Measurements from ENCODE around the gene DCUN1D5. TPM values are rescaled to one million over a fixed set of nuclear protein-coding genes. Genes with fewer than 3 reads are reported as not detected.

The DCUN1D5 gene
- total RNA-seq, 2 experiments from 2014 or later, result 59.2 to 78.1 TPM

DNA sequence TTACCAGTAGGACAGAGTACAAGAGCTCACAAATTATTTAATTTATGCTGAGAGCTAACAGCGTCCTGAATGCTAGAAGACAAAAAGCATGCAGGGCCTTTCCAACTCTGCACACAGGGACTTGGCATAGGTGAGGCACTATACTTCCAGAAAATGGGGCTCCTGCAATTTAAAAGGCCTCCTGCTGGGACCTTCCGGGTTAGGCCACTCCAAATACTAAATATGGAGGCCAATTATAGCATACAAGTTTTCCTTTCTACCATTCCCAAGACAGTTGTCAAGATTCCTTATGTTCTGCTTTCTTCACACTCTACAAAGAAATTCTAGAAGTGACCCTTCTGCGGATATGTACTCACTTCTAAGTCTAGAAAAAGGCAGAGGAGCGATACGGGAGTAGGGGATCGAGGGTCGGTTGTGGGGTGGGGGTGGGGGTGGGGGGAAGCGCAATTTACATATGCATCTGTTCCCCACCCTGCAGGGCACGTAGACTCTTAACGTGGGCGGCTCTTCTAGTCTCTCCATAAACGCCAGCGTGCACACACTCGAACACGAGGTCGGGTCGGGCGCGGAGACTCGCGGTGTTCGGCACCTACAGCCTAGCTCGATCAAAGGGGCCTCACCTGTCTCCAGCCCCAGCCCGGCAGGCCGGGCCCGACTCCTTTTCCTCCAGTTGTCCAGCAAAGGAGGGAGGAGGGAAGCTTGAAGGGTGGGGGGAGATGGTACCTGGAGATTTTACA lies 728 bp downstream of the DCUN1D5 start:
- ChIA-PET POLR2A (interaction anchor here (1.5 kb wide), 1 partner anchor 18 kb away, joined by 14 read pairs; the partner anchor contains the start of gene DYNC2H1), CTCF (interaction anchor here (0.5 to 3.4 kb wide), 3 partner anchors 17 to 1171 kb away, joined by 3 to 40 read pairs (median 5); partner anchors contain the start of gene DYNC2H1)
- intact Hi-C loops (cut with DNase I, micrococcal nuclease), result loop anchor here in 1 of 2 experiments (5.0 kb wide), 1 partner anchor 54 kb away; no protein-coding TSS in a partner anchor
- ATAC-seq (peak; percentile 55), DNase-seq (peak; percentile 74)
- peak overlapping the region; percentile 86 for H3K27ac Mint-ChIP-seq
- H3K4me1 Mint-ChIP-seq, result peaks cover 28% of the 10 kb centered on the region
- peaks cover 23% of the 10 kb centered on the region for H3K36me3 Mint-ChIP-seq (ENCODE audit: low read depth)
- peaks cover 6% of the 10 kb centered on the region for H3K27me3 Mint-ChIP-seq
- no peaks in the 10 kb centered on the region for H3K9me3 Mint-ChIP-seq (ENCODE audit: low read depth)
- H3K4me3 Mint-ChIP-seq, result peak overlapping the region; percentile 86

DNA sequence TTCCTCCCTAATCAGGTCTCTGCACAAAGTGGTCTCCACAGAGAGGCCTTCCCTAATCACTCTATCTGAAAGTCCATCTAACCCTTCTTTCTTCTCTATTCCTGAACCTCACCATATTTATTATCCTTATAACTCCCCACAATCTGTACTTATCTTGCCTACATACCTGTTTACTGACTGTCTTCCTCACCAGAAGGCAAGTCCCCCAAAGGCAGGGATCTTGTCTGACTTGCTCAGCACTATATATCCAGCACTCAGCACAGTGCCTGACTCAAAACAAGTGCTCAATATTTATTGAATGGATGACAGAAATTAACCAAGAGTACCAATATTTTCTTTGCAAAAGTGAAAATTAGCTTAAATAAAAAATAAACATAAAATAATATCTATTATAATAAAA lies 5.5 kb downstream of the DCUN1D5 start:
- ATAC-seq (no peak), DNase-seq (no peak)
- H3K4me3 Mint-ChIP-seq, result no peak overlapping the region
- intact Hi-C loops (cut with DNase I, micrococcal nuclease), result no loop called here
- no peak overlapping the region for H3K27ac Mint-ChIP-seq
- H3K4me1 Mint-ChIP-seq, result peaks cover 25% of the 10 kb centered on the region
- H3K36me3 Mint-ChIP-seq (ENCODE audit: low read depth), result peaks cover 40% of the 10 kb centered on the region
- ChIA-PET POLR2A (no interaction called here), CTCF (interaction anchor here (1.8 kb wide), 1 partner anchor 23 kb away, joined by 4 read pairs; the partner anchor contains the start of gene DYNC2H1)
- no peaks in the 10 kb centered on the region for H3K9me3 Mint-ChIP-seq (ENCODE audit: low read depth)
- H3K27me3 Mint-ChIP-seq, result no peaks in the 10 kb centered on the region

DNA sequence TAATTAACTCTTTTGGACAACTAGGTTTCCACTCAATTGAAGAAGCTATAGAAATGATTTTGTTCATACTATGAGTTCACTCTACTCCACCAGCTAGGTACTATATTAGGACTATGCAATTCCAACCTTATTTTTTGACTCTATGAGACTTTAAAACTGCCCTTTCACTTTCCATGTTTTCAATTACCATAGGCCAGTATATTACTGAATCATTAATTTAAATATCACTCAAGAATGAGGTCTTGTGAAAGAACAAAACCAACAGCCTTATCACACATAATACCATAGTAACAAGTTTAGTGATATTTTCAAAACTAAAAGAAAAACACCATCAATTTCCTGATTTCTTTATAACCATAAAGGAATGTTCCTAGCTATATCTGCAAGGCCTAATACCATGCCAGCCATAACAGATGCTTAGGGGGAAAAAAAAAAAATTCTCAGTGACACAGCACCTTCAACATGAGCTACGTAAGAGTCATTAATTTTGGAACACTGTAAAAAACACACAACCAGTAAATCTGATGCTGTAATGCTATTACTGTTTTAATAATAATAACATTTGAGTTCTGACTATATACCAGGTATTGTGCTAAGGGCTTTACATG lies 6.1 kb downstream of the DCUN1D5 start:
- ChIA-PET POLR2A (no interaction called here), CTCF (interaction anchor here (1.8 kb wide), 1 partner anchor 24 kb away, joined by 4 read pairs; the partner anchor contains the start of gene DYNC2H1)
- intact Hi-C loops (cut with DNase I, micrococcal nuclease), result no loop called here
- ATAC-seq (no peak), DNase-seq (no peak)
- no peak overlapping the region for H3K27ac Mint-ChIP-seq
- no peak overlapping the region for H3K4me3 Mint-ChIP-seq
- H3K4me1 Mint-ChIP-seq, result peaks cover 25% of the 10 kb centered on the region
- no peaks in the 10 kb centered on the region for H3K9me3 Mint-ChIP-seq (ENCODE audit: low read depth)
- H3K36me3 Mint-ChIP-seq (ENCODE audit: low read depth), result peaks cover 37% of the 10 kb centered on the region
- H3K27me3 Mint-ChIP-seq, result no peaks in the 10 kb centered on the region

DNA sequence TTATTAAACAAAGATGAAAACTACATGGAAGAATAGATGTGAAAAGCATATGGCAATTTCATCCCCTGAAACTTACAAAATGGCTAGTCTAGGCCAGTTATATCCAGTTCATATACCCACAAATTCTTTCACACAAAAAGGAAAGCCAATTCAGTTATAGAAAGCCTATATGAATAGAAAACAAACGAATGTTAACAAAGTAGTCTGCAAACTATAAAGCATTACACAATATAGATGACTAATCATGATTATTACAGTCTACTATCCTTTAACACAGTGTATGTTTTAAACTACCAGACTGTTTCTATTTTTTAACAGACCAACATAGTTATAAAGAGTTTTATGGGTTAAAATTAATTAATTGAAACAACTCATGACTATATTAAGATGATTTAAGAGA lies 12.1 kb downstream of the DCUN1D5 start:
- CTCF ChIA-PET, result no interaction called here
- POLR2A ChIA-PET, result no interaction called here
- Mint-ChIP-seq H3K4me3 (no peak overlapping the region), H3K27ac (no peak overlapping the region), H3K4me1 (no peaks in the 10 kb centered on the region), H3K36me3 (ENCODE audit: low read depth) (peaks cover 61% of the 10 kb centered on the region), H3K9me3 (ENCODE audit: low read depth) (no peaks in the 10 kb centered on the region), H3K27me3 (no peaks in the 10 kb centered on the region)
- DNase-seq (no peak), ATAC-seq (no peak)
- intact Hi-C loops (cut with DNase I, micrococcal nuclease), result no loop called here

DNA sequence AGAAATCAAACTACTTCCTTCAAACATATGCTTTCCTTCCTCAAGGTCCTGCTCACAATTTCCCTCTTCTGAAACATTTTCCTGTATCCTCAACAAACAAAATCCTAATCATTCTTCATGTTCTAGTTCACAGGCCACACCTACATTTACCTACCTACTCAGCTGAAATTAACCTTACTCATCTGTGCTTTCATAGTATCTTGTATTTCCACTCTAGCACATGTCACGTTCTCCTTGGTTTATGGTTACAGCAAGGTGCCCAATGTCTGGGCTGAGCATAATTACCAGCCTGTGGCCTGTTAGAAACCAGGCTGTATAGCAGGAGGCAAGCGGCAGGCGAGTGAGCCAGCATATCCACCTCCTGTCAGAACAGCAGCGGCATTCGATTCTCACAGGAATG lies 13.2 kb downstream of the DCUN1D5 start:
- Mint-ChIP-seq H3K9me3 (ENCODE audit: low read depth) (no peaks in the 10 kb centered on the region), H3K4me1 (no peaks in the 10 kb centered on the region), H3K27me3 (no peaks in the 10 kb centered on the region), H3K4me3 (no peak overlapping the region), H3K27ac (no peak overlapping the region), H3K36me3 (ENCODE audit: low read depth) (peaks cover 68% of the 10 kb centered on the region)
- ChIA-PET POLR2A (no interaction called here), CTCF (no interaction called here)
- ATAC-seq (no peak), DNase-seq (no peak)
- intact Hi-C loops (cut with DNase I, micrococcal nuclease), result no loop called here

DNA sequence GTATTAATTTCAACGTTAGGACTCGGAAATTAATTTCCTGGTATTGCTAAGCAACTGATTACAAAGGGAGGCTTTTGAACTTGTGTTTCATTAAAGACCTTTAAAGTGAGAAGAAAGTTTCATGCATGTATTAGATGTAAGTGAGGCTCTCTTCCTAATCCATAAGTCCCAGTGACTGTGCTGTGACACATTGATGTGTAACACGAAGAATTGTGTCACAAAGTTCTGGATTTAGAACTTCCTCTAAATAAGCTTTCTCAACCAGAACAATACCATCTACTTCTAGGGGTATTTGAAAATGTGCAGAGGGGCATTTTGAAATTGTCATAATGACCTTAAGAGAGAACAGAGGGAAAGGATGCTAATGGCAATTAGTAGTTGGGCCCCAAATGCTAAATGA lies 14.4 kb downstream of the DCUN1D5 start:
- intact Hi-C loops (cut with DNase I, micrococcal nuclease), result no loop called here
- Mint-ChIP-seq H3K4me1 (no peaks in the 10 kb centered on the region), H3K36me3 (ENCODE audit: low read depth) (peaks cover 75% of the 10 kb centered on the region), H3K27ac (no peak overlapping the region), H3K9me3 (ENCODE audit: low read depth) (no peaks in the 10 kb centered on the region), H3K27me3 (no peaks in the 10 kb centered on the region), H3K4me3 (no peak overlapping the region)
- ChIA-PET POLR2A (no interaction called here), CTCF (interaction anchor here (0.6 kb wide), 1 partner anchor 12 kb away, joined by 5 read pairs; no protein-coding TSS in a partner anchor)
- DNase-seq, result no peak
- no peak for ATAC-seq

DNA sequence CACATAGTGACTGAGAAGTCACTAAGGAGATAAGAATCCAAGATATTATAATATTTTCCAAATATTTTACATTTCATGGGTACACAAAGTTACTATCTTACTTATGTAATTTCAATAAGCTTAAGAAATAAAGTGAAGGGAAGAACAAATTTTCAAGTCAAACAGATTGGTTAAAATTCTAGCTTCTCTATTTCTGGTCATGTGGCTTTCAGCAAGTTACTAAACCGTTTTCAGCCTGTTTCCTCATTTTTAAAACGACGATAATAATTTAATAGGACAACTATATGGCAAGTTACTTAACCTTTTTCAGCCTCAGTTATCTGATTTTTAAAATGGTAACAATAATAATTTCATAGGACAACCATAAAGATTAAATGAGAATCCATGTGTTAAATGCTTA lies 15.6 kb downstream of the DCUN1D5 start:
- ATAC-seq (no peak), DNase-seq (no peak)
- CTCF ChIA-PET, result interaction anchor here (1.0 kb wide), 1 partner anchor 14 kb away, joined by 3 read pairs; no protein-coding TSS in a partner anchor
- H3K27ac Mint-ChIP-seq, result no peak overlapping the region
- no peak overlapping the region for H3K4me3 Mint-ChIP-seq
- intact Hi-C loops (cut with DNase I, micrococcal nuclease), result no loop called here
- POLR2A ChIA-PET, result no interaction called here
- no peaks in the 10 kb centered on the region for H3K9me3 Mint-ChIP-seq (ENCODE audit: low read depth)
- peaks cover 2% of the 10 kb centered on the region for H3K4me1 Mint-ChIP-seq
- H3K27me3 Mint-ChIP-seq, result no peaks in the 10 kb centered on the region
- H3K36me3 Mint-ChIP-seq (ENCODE audit: low read depth), result peaks cover 74% of the 10 kb centered on the region

DNA sequence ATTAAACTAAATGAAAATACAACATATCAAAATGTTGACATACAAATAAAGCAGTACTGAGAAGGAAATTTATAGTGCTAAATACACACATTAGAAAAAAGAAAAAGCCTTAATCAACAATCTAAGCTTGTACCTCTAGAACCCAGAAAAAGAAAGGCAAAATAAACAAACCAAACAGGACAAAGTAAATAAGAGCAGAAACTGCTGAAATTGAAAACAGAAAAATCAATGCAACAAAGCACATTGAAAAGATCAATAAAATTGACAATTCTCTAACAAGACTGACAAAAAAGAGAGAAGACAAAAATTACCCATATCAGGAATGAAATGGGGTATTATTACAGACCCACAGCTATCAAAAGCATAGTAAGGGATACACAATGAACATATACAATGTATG lies 21.0 kb downstream of the DCUN1D5 start:
- Mint-ChIP-seq H3K4me3 (no peak overlapping the region), H3K27ac (peak overlapping the region; percentile 67), H3K27me3 (no peaks in the 10 kb centered on the region), H3K9me3 (ENCODE audit: low read depth) (no peaks in the 10 kb centered on the region), H3K4me1 (peaks cover 40% of the 10 kb centered on the region), H3K36me3 (ENCODE audit: low read depth) (peaks cover 65% of the 10 kb centered on the region)
- ChIA-PET CTCF (no interaction called here), POLR2A (no interaction called here)
- ATAC-seq (no peak), DNase-seq (no peak)
- intact Hi-C loops (cut with DNase I, micrococcal nuclease), result no loop called here

DNA sequence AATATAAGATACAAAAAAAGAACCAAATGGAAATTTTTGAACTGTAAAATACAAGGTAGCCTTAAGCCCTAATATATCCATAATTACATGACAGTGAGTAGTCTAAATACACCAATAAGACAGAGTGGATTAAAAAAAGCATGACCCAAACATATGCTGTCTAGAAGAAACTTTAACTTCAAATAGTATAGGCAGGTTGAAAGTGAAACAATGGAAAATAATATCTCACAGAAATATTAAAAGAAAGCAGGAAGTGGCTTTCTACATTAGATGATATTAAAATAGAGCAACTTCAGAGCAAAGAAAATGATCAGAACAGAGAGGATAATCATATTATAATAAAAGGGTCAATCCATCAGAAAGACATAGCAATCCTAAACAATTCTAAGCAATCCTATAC lies 21.8 kb downstream of the DCUN1D5 start:
- peak; percentile 44 for ATAC-seq
- Mint-ChIP-seq H3K4me1 (peaks cover 40% of the 10 kb centered on the region), H3K27ac (peak overlapping the region; percentile 56)

DNA sequence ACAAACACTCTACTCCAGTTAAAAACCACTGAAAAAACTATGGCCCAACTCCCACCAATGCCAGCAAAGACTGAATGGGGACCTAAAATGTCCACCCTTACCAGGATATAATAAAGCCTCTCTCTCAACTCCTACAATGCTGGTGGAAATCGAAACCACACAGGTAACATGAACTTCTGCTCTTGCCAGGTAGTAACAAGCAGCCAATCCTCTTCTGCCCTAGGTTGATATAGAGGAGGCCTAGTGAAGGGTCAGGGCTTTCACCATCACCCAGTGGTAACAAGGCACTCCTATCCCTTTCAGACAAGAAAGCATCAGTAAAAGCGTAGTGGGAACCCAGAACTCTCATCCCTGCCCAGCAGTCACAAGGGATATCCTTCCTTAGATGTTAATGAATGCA lies 22.6 kb downstream of the DCUN1D5 start:
- ATAC-seq (no peak), DNase-seq (no peak)
- ChIA-PET POLR2A (no interaction called here), CTCF (no interaction called here)
- intact Hi-C loops (cut with DNase I, micrococcal nuclease), result no loop called here
- peaks cover 40% of the 10 kb centered on the region for H3K4me1 Mint-ChIP-seq
- H3K36me3 Mint-ChIP-seq (ENCODE audit: low read depth), result peaks cover 53% of the 10 kb centered on the region
- no peaks in the 10 kb centered on the region for H3K9me3 Mint-ChIP-seq (ENCODE audit: low read depth)
- no peaks in the 10 kb centered on the region for H3K27me3 Mint-ChIP-seq
- H3K27ac Mint-ChIP-seq, result peak overlapping the region; percentile 2
- no peak overlapping the region for H3K4me3 Mint-ChIP-seq

More for the DNA sequence above, 21.8 kb downstream of the DCUN1D5 start:
- no peak for DNase-seq
- Mint-ChIP-seq H3K27me3 (no peaks in the 10 kb centered on the region), H3K36me3 (ENCODE audit: low read depth) (peaks cover 60% of the 10 kb centered on the region), H3K9me3 (ENCODE audit: low read depth) (no peaks in the 10 kb centered on the region), H3K4me3 (peak overlapping the region; percentile 30)
- ChIA-PET POLR2A (no interaction called here), CTCF (no interaction called here)
- intact Hi-C loops (cut with DNase I, micrococcal nuclease), result no loop called here

DNA sequence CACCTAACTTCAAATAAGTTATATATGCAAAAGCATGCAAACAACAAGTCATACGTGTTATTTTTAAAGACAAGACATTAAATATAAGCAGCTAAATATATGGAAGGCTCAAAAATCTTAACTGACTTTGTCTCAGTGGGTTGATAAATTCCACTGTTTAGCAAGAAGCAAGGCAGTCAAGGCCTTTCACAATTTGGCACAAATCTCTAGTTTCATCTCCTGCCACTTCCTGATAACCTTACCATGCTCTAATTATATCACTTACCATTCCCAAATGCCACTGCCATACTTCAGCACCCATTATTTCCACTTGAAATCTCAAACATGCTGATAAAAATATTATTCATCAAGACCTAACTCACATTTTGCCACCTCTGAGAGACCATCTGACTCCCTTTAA lies 24.8 kb downstream of the DCUN1D5 start:
- ATAC-seq (no peak), DNase-seq (no peak)
- H3K27ac Mint-ChIP-seq, result no peak overlapping the region
- H3K4me1 Mint-ChIP-seq, result peaks cover 38% of the 10 kb centered on the region
- CTCF ChIA-PET, result no interaction called here
- H3K4me3 Mint-ChIP-seq, result no peak overlapping the region
- POLR2A ChIA-PET, result no interaction called here
- no peaks in the 10 kb centered on the region for H3K27me3 Mint-ChIP-seq
- H3K9me3 Mint-ChIP-seq (ENCODE audit: low read depth), result no peaks in the 10 kb centered on the region
- H3K36me3 Mint-ChIP-seq (ENCODE audit: low read depth), result peaks cover 41% of the 10 kb centered on the region
- intact Hi-C loops (cut with DNase I, micrococcal nuclease), result no loop called here

DNA sequence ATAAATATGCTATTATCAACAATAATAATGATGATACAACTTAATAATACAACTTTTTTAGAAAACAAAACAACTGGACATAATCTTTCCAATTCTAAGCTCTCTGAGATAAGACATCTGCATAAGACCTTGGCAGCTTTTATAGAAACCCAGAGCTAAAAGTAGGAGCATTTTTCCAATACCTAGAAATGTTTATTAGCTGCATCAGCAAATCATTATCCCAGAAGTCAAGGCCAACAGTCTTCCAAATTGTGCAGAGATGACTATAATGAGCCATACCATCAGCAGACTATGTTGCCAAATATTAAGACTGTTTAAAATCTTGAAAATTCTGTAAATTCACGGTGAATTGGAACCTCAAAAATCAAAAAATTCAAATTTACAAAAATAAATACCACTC lies 30.3 kb downstream of the DCUN1D5 start:
- no peak for ATAC-seq
- Mint-ChIP-seq H3K4me3 (no peak overlapping the region), H3K27me3 (no peaks in the 10 kb centered on the region)

More for the DNA sequence above, 30.3 kb downstream of the DCUN1D5 start:
- DNase-seq, result no peak
- Mint-ChIP-seq H3K9me3 (ENCODE audit: low read depth) (no peaks in the 10 kb centered on the region), H3K36me3 (ENCODE audit: low read depth) (peaks cover 26% of the 10 kb centered on the region), H3K27ac (no peak overlapping the region), H3K4me1 (no peaks in the 10 kb centered on the region)
- intact Hi-C loops (cut with DNase I, micrococcal nuclease), result loop anchor here in 1 of 2 experiments (2.0 kb wide), 1 partner anchor 13 kb away; no protein-coding TSS in a partner anchor
- ChIA-PET POLR2A (no interaction called here), CTCF (interaction anchor here (1.4 kb wide), 1 partner anchor 26 kb away, joined by 4 read pairs; no protein-coding TSS in a partner anchor)
